HCT116 (cell line): Measurements from ENCODE around the gene WSCD2. TPM values are rescaled to one million over a fixed set of nuclear protein-coding genes. Genes with fewer than 3 reads are reported as not detected.

Source experiments
- ATAC-seq: fragments of 200-7000 bp; cut with Tn5 transposase; 2 replicates; pipeline ENCODE4 v1.9.1; 2020; ENCODE audit warnings: mild to moderate bottlenecking, moderate library complexity
- BruUV-seq: library from RNA; stranded (reverse); fragments of 400-500 nt; replicated peaks from 2 replicates; lab custom pipeline; 2021; lab: Mats Ljungman, UMichigan
- CTCF ChIA-PET: fragments of 300-600 bp; sonication (Branson Sonifier 250); formaldehyde crosslinking; loops from one replicate; lab custom pipeline; 2021; ENCODE audit warnings: antibody characterized with exemption; lab: Charles Lee
- POLR2A ChIA-PET: fragments of 300-600, 350-600 bp; sonication (Branson Sonifier 250); formaldehyde crosslinking; loops from one replicate; lab custom pipeline; 2021; ENCODE audit warnings: antibody characterized with exemption; lab: Charles Lee
- RAD21 ChIA-PET, 2 experiments: fragments of 300-600 bp; sonication (Branson Sonifier 250); formaldehyde crosslinking; loops; one replicate each; lab custom pipeline; 2023; ENCODE audit warnings: low total read pairs in 2 of 2; ENCODE audit not compliant: uncharacterized antibody in 2 of 2, unreplicated experiment in 2 of 2, low non-redundant PET in 1 of 2; lab: Charles Lee
- DNase-seq: peaks from one replicate; pipeline ENCODE4 v3.0.0-alpha.2; 2010; ENCODE audit warnings: low read depth, low spot score
- H2AFZ ChIP-seq: fragments of 200-600 bp; shearing (Covaris generic), sonication (generic); 2 replicates; pipeline ENCODE4 v1.6.1; 2017; ENCODE audit warnings: low read depth, mixed run types, mixed read lengths, antibody characterized with exemption, low read length; ENCODE audit not compliant: poor library complexity, severe bottlenecking
- H3K27ac ChIP-seq: 2 replicates; pipeline ENCODE4 v1.5.1; 2012; ENCODE audit warnings: low read depth, low read length
- H3K27me3 ChIP-seq: fragments of 200-600 bp; sonication (generic); 2 replicates; pipeline ENCODE4 v1.6.1; 2016; ENCODE audit warnings: mixed run types, low read length, mixed read lengths; ENCODE audit not compliant: insufficient read depth
- H3K36me3 ChIP-seq, 2 experiments: fragments of 200-500 bp in 1 of 2; fragments of 200-600 bp in 1 of 2; sonication (Bioruptor generic) in 1 of 2; sonication (generic) in 1 of 2; 2 replicates each; pipeline versions ENCODE4 v1.5.1 to v1.6.1; 2014 to 2016; ENCODE audit warnings: low read length in 2 of 2, inconsistent platforms in 1 of 2, mixed read lengths in 1 of 2, mixed run types in 1 of 2; ENCODE audit not compliant: insufficient read depth in 2 of 2, control insufficient read depth in 1 of 2
- H3K4me1 ChIP-seq, 2 experiments: fragments of 200-600 bp in 1 of 2; sonication (generic) in 1 of 2; 2 replicates each; pipeline versions ENCODE4 v1.5.1 to v1.6.1; 2012 to 2017; ENCODE audit warnings: low read length in 2 of 2, inconsistent platforms in 1 of 2, mild to moderate bottlenecking in 1 of 2, mixed read lengths in 1 of 2, mixed run types in 1 of 2, moderate library complexity in 1 of 2; ENCODE audit not compliant: insufficient read depth in 2 of 2, control insufficient read depth in 1 of 2
- H3K4me2 ChIP-seq: fragments of 200-600 bp; sonication (generic); 2 replicates; pipeline ENCODE4 v1.6.1; 2017; ENCODE audit warnings: mixed run types, low read length, mixed read lengths
- H3K4me3 ChIP-seq, 2 experiments: fragments of 200-600 bp in 1 of 2; sonication (generic) in 1 of 2; replicated peaks in 1 of 2; 2 replicates each; pipeline ENCODE4 v1.5.1; 2011 to 2016; ENCODE audit warnings: low read length in 2 of 2, control low read depth in 1 of 2, low read depth in 1 of 2, mild to moderate bottlenecking in 1 of 2, mixed read lengths in 1 of 2, mixed run types in 1 of 2
- H3K79me2 ChIP-seq: fragments of 200-600 bp; sonication (generic); 2 replicates; pipeline ENCODE4 v1.6.1; 2017; ENCODE audit warnings: mild to moderate bottlenecking, mixed run types, low read length, moderate library complexity, mixed read lengths; ENCODE audit not compliant: insufficient read depth
- H3K9ac ChIP-seq: fragments of 200-600 bp; sonication (generic); 2 replicates; pipeline ENCODE4 v1.6.1; 2016; ENCODE audit warnings: low read length, mixed read lengths
- H3K9me2 ChIP-seq: fragments of 200-600 bp; sonication (generic), shearing (Covaris generic); 2 replicates; pipeline ENCODE4 v1.6.1; 2017; ENCODE audit warnings: mixed run types, mild to moderate bottlenecking, moderate library complexity; ENCODE audit not compliant: insufficient read depth
- H3K9me3 ChIP-seq, 2 experiments: fragments of 200-500 bp in 1 of 2; fragments of 200-600 bp in 1 of 2; sonication (Bioruptor generic) in 1 of 2; sonication (generic) in 1 of 2; 2 replicates each; pipeline ENCODE4 v1.6.1; 2014 to 2017; ENCODE audit warnings: low read length in 2 of 2, mixed read lengths in 2 of 2, inconsistent platforms in 1 of 2, low read depth in 1 of 2, mild to moderate bottlenecking in 1 of 2, mixed run types in 1 of 2, moderate library complexity in 1 of 2; ENCODE audit not compliant: control insufficient read depth in 1 of 2, insufficient read depth in 1 of 2
- H4K20me1 ChIP-seq: fragments of 200-600 bp; sonication (generic), shearing (Covaris generic); 2 replicates; pipeline ENCODE4 v1.6.1; 2017; ENCODE audit warnings: mixed run types, mild to moderate bottlenecking, moderate library complexity; ENCODE audit not compliant: insufficient read depth
- CBX3 ChIP-seq: IDR thresholded peaks from 2 replicates; pipeline ENCODE4 v1.6.1; 2012; ENCODE audit warnings: low read depth
- EGR1 ChIP-seq: IDR thresholded peaks from 2 replicates; pipeline ENCODE4 v1.6.1; 2012; ENCODE audit warnings: low read depth
- ELF1 ChIP-seq: IDR thresholded peaks from 2 replicates; pipeline ENCODE4 v1.6.1; 2012; ENCODE audit warnings: low read depth, borderline replicate concordance
- EZH2 ChIP-seq: fragments of 200-600 bp; sonication (generic); IDR thresholded peaks from 2 replicates; pipeline ENCODE4 v1.6.1; 2017; ENCODE audit warnings: antibody characterized with exemption, mixed run types
- EZH2phosphoT487 ChIP-seq: fragments of 200-600 bp; IDR thresholded peaks from 2 replicates; pipeline ENCODE4 v1.6.1; 2018; ENCODE audit warnings: antibody characterized with exemption, borderline replicate concordance
- JUND ChIP-seq: IDR thresholded peaks from 2 replicates; pipeline ENCODE4 v1.6.1; 2012
- RAD21 ChIP-seq: IDR thresholded peaks from 2 replicates; pipeline ENCODE4 v1.6.1; 2012; ENCODE audit warnings: low read depth, mild to moderate bottlenecking
- SIN3A ChIP-seq: IDR thresholded peaks from 2 replicates; pipeline ENCODE4 v1.6.1; 2012; ENCODE audit warnings: low read depth
- TCF7L2 ChIP-seq: IDR thresholded peaks from 2 replicates; pipeline ENCODE4 v1.7.0; 2011; ENCODE audit warnings: borderline replicate concordance, inconsistent platforms; ENCODE audit not compliant: insufficient read depth, insufficient read length; ENCODE audit errors: extremely low read depth
- YY1 ChIP-seq: IDR thresholded peaks from 2 replicates; pipeline ENCODE4 v1.6.1; 2011; ENCODE audit warnings: low read length, low read depth, moderate library complexity, mild to moderate bottlenecking; ENCODE audit not compliant: insufficient replicate concordance; ENCODE audit errors: extremely low read depth
- ZNF274 ChIP-seq: fragments of 200-500 bp; sonication (Bioruptor generic); IDR thresholded peaks from 2 replicates; pipeline ENCODE4 v1.6.1; 2014; ENCODE audit warnings: mild to moderate bottlenecking, low read depth, low read length, inconsistent platforms
- intact Hi-C: fragments of 100-400 bp; cut with micrococcal nuclease; formaldehyde crosslinking; loops from 2 replicates; pipeline ENCODE4 v1.10.0; 2022
- total RNA-seq: library from RNA; stranded (reverse); gene quantifications from one replicate; pipeline ENCODE4 v1.2.1, GENCODE V29; 2021; ENCODE audit not compliant: unreplicated experiment
- TF ChIP-seq, protein P1 (sequence below): IDR thresholded peaks from 2 replicates; pipeline ENCODE4 v1.6.1; 2012
- TF ChIP-seq, protein P2 (sequence below): IDR thresholded peaks from 2 replicates; pipeline ENCODE4 v1.6.1; 2011; ENCODE audit warnings: mild to moderate bottlenecking, low read length, moderate library complexity; ENCODE audit not compliant: insufficient replicate concordance; ENCODE audit errors: extremely low read depth
- TF ChIP-seq, protein P3 (sequence below): IDR thresholded peaks from 2 replicates; pipeline ENCODE4 v1.6.1; 2012

WSCD2 gene
- total RNA-seq, 1 experiment from 2014 or later: 0.05 TPM

DNA sequence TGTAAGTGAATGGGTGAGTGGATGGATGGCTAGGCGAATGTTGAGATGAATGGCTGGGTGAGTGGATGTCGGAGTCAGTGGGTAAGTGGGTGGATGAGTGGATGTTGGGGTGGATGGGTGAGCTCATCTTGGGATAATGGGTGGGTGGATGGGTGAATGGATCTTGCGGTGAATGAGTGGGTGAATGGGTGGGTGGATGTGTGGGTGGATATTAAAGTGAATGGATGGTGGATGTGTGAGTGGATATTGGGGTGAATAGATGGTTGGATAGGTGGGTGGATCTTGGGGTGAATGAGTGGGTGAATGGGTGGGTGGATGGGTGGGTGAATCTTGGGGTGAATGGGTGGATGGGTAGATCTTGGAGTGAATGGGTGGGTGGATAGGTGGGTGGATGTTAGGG lies 158.1 kb downstream of the WSCD2 start (continued):
- TF ChIP-seq YY1 (no peak), EZH2 (no peak)

GRCh38 chr12:108289350-108290161 lies 160.5 kb downstream of the WSCD2 start:
- H4K20me1 ChIP-seq: no peaks in the 10 kb centered on the region
- H3K4me3 ChIP-seq: no peak overlapping the region
- H3K9me3 ChIP-seq: no peaks in the 10 kb centered on the region
- DNase-seq (no peak), ATAC-seq (no peak)
- H3K4me2 ChIP-seq: no peak overlapping the region
- no peak overlapping the region for H2AFZ ChIP-seq
- POLR2A ChIA-PET: no interaction called here
- no peaks in the 10 kb centered on the region for H3K9me2 ChIP-seq
- H3K9ac ChIP-seq: no peak overlapping the region
- no peak overlapping the region for H3K27ac ChIP-seq
- RAD21 ChIA-PET: no interaction called here
- no peak for TF ChIP-seq JUND
- no peak for TF ChIP-seq SIN3A
- TF ChIP-seq EZH2: 0 out of 2 replicates have a peak, but pooled peaks have one; percentile 28
- intact Hi-C loops: no loop called here
- BruUV-seq: no TSS peak
- no peaks in the 10 kb centered on the region for H3K79me2 ChIP-seq
- no peaks in the 10 kb centered on the region for H3K36me3 ChIP-seq
- H3K4me1 ChIP-seq: no peaks in the 10 kb centered on the region
- CTCF ChIA-PET: no interaction called here
- peaks cover 87% of the 10 kb centered on the region for H3K27me3 ChIP-seq

DNA sequence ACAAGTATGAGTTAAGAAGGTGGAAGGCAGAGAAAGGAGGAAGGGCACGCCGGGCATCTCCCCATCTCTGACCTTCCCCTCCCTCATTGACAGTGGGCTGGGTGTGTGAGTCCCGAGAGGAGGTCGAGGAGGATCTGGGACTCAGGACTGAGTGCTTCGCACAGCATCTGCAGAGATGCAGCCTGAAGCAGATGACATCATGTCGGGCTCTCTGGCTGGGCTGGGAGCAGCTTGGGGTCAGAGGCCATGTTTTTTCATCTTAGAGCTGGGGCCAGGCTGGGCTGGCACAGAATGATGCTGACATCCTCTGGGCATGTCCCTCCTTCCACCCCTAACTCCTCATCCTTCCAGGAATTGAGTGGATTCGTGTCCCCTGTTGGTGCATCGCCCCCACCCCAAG lies 166.6 kb downstream of the WSCD2 start:
- no peak overlapping the region for H2AFZ ChIP-seq
- no TSS peak for BruUV-seq
- no peak overlapping the region for H3K9ac ChIP-seq
- intact Hi-C loops: no loop called here
- H3K4me1 ChIP-seq: no peaks in the 10 kb centered on the region
- no peak overlapping the region for H3K27ac ChIP-seq
- no peaks in the 10 kb centered on the region for H3K79me2 ChIP-seq
- H3K4me3 ChIP-seq: no peak overlapping the region
- no peaks in the 10 kb centered on the region for H3K9me2 ChIP-seq
- DNase-seq (no peak), ATAC-seq (no peak)
- RAD21 ChIA-PET: no interaction called here
- no peak overlapping the region for H3K4me2 ChIP-seq
- peaks cover 57% of the 10 kb centered on the region for H3K27me3 ChIP-seq
- no peaks in the 10 kb centered on the region for H3K36me3 ChIP-seq
- CTCF ChIA-PET: no interaction called here
- POLR2A ChIA-PET: no interaction called here
- H4K20me1 ChIP-seq: no peaks in the 10 kb centered on the region
- no peaks in the 10 kb centered on the region for H3K9me3 ChIP-seq
- TF ChIP-seq YY1 (no peak), EGR1 (no peak), RAD21 (no peak), CBX3 (no peak), EZH2 (no peak), TCF7L2 (no peak), ELF1 (no peak), ZNF274 (no peak), EZH2phosphoT487 (no peak)
- TF ChIP-seq, protein P1, sequence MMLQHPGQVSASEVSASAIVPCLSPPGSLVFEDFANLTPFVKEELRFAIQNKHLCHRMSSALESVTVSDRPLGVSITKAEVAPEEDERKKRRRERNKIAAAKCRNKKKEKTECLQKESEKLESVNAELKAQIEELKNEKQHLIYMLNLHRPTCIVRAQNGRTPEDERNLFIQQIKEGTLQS: no peak
- TF ChIP-seq, protein P2, sequence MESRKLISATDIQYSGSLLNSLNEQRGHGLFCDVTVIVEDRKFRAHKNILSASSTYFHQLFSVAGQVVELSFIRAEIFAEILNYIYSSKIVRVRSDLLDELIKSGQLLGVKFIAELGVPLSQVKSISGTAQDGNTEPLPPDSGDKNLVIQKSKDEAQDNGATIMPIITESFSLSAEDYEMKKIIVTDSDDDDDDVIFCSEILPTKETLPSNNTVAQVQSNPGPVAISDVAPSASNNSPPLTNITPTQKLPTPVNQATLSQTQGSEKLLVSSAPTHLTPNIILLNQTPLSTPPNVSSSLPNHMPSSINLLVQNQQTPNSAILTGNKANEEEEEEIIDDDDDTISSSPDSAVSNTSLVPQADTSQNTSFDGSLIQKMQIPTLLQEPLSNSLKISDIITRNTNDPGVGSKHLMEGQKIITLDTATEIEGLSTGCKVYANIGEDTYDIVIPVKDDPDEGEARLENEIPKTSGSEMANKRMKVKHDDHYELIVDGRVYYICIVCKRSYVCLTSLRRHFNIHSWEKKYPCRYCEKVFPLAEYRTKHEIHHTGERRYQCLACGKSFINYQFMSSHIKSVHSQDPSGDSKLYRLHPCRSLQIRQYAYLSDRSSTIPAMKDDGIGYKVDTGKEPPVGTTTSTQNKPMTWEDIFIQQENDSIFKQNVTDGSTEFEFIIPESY: no peak
- TF ChIP-seq, protein P3, sequence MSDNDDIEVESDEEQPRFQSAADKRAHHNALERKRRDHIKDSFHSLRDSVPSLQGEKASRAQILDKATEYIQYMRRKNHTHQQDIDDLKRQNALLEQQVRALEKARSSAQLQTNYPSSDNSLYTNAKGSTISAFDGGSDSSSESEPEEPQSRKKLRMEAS: no peak
